ENCODE data around the gene TPBGL.
A peak's percentile ranks its signal among the peaks of the same experiment; 100 is the strongest.

Gene TPBGL

GRCh38 chr11:75240311-75241035 is at the start of gene TPBGL:
TSS of gene TPBGL (plus strand) at chr11:75240774. CDS start at chr11:75241050, 276 bp downstream.
- DNase-seq (ENCODE audit: low read depth) = no peak

GRCh38 chr11:75191330-75191717 is 49.2 kb upstream of the TPBGL start:
- no peak for DNase-seq (ENCODE audit: low read depth)

GRCh38 chr11:75193271-75193670 is 47.3 kb upstream of the TPBGL start:
- no peak for DNase-seq (ENCODE audit: low read depth)

GRCh38 chr11:75193711-75194110 is 46.9 kb upstream of the TPBGL start:
- no peak for DNase-seq (ENCODE audit: low read depth)

- no peak for DNase-seq (ENCODE audit: low read depth)
Observed at GRCh38 chr11:75194147-75194546, 46.4 kb upstream of the TPBGL start.

- no peak for DNase-seq (ENCODE audit: low read depth)
Observed at GRCh38 chr11:75195167-75195962, 45.2 kb upstream of the TPBGL start.

GRCh38 chr11:75196426-75196825 is 44.1 kb upstream of the TPBGL start:
- no peak for DNase-seq (ENCODE audit: low read depth)

- DNase-seq (ENCODE audit: low read depth) = no peak
Observed at GRCh38 chr11:75197512-75198277, 42.9 kb upstream of the TPBGL start.

GRCh38 chr11:75198278-75198973 is 42.1 kb upstream of the TPBGL start:
- no peak for DNase-seq (ENCODE audit: low read depth)

- DNase-seq (ENCODE audit: low read depth) = no peak
Observed at GRCh38 chr11:75199412-75199955, 41.1 kb upstream of the TPBGL start.

- no peak for DNase-seq (ENCODE audit: low read depth)
Observed at GRCh38 chr11:75200051-75200450, 40.5 kb upstream of the TPBGL start.

- DNase-seq (ENCODE audit: low read depth) = no peak
Observed at GRCh38 chr11:75200531-75200930, 40.0 kb upstream of the TPBGL start.

GRCh38 chr11:75201771-75202170 is 38.8 kb upstream of the TPBGL start:
- no peak for DNase-seq (ENCODE audit: low read depth)

- DNase-seq (ENCODE audit: low read depth) = no peak
Observed at GRCh38 chr11:75202195-75202594, 38.4 kb upstream of the TPBGL start.

GRCh38 chr11:75203138-75203537 is 37.4 kb upstream of the TPBGL start:
- DNase-seq (ENCODE audit: low read depth) = no peak

- no peak for DNase-seq (ENCODE audit: low read depth)
Observed at GRCh38 chr11:75203641-75204011, 36.9 kb upstream of the TPBGL start.

GRCh38 chr11:75204012-75204674 is 36.4 kb upstream of the TPBGL start:
- no peak for DNase-seq (ENCODE audit: low read depth)

- DNase-seq (ENCODE audit: low read depth) = peak; percentile 74
Observed at GRCh38 chr11:75204685-75205563, 35.6 kb upstream of the TPBGL start.

GRCh38 chr11:75205564-75206020 is 35.0 kb upstream of the TPBGL start:
- DNase-seq (ENCODE audit: low read depth) = no peak

- DNase-seq (ENCODE audit: low read depth) = no peak
Observed at GRCh38 chr11:75208446-75208845, 32.1 kb upstream of the TPBGL start.

Data from activated T-cell treated with anti-CD3 and anti-CD28 coated beads for 48 hours (primary cell).